Measurements from ENCODE around the gene TMEM147.

TMEM147 gene

DNA sequence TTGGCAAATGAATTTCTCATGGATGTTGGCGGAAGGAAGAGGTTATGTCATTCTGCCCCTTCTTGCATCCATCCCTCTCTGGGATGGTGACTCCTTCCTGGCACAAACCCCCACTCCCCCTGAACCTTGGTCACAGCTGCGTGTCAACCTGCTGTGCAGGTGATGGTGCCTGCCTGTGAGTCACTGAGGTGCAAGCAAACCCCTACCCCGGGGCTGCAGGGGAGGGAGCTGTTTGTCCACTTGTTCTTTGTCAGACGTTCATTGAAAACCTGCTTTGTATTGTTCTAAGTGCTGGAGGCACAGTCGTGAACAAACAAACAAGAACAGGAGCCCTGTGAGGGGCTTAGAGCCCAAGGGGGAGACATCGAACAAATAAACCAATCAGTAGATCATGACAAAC lies 14.1 kb upstream of the TMEM147 start:
- Histone ChIP-seq H3K4me2 (ENCODE audit: low read length) (no peak overlapping the region), H2AFZ (ENCODE audit: low read length) (no peak overlapping the region), H3K36me3 (ENCODE audit: insufficient read depth, low read length) (no peaks in the 10 kb centered on the region), H4K20me1 (ENCODE audit: insufficient read depth, low read length) (no peaks in the 10 kb centered on the region), H3F3A (ENCODE audit: insufficient read depth, low read length) (no peaks in the 10 kb centered on the region), H3K4me1 (ENCODE audit: insufficient read depth, low read length, severe bottlenecking) (no peaks in the 10 kb centered on the region), H3K27ac (ENCODE audit: low read depth, low read length, poor library complexity, severe bottlenecking) (no peak overlapping the region), H3K27me3 (ENCODE audit: insufficient read depth, low read length) (0 out of 2 replicates have a peak, but pooled peaks cover 4% of the 10 kb centered on the region), H3K9me3 (ENCODE audit: low read length) (no peaks in the 10 kb centered on the region), H3K79me2 (ENCODE audit: insufficient read depth, low read length) (no peaks in the 10 kb centered on the region), H3K9ac (ENCODE audit: low read length) (no peak overlapping the region), H3K9me2 (ENCODE audit: low read depth, low read length) (no peaks in the 10 kb centered on the region), H3K4me3 (ENCODE audit: low read depth, low read length, poor library complexity, severe bottlenecking) (no peak overlapping the region)
- TF ChIP-seq, protein P1, sequence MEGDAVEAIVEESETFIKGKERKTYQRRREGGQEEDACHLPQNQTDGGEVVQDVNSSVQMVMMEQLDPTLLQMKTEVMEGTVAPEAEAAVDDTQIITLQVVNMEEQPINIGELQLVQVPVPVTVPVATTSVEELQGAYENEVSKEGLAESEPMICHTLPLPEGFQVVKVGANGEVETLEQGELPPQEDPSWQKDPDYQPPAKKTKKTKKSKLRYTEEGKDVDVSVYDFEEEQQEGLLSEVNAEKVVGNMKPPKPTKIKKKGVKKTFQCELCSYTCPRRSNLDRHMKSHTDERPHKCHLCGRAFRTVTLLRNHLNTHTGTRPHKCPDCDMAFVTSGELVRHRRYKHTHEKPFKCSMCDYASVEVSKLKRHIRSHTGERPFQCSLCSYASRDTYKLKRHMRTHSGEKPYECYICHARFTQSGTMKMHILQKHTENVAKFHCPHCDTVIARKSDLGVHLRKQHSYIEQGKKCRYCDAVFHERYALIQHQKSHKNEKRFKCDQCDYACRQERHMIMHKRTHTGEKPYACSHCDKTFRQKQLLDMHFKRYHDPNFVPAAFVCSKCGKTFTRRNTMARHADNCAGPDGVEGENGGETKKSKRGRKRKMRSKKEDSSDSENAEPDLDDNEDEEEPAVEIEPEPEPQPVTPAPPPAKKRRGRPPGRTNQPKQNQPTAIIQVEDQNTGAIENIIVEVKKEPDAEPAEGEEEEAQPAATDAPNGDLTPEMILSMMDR (IDR thresholded peaks at IDR 0.05; ENCODE audit: low read length), result no peak
- no peak for TF ChIP-seq EZH2 (IDR thresholded peaks at IDR 0.05; ENCODE audit: borderline replicate concordance, low read length)

DNA sequence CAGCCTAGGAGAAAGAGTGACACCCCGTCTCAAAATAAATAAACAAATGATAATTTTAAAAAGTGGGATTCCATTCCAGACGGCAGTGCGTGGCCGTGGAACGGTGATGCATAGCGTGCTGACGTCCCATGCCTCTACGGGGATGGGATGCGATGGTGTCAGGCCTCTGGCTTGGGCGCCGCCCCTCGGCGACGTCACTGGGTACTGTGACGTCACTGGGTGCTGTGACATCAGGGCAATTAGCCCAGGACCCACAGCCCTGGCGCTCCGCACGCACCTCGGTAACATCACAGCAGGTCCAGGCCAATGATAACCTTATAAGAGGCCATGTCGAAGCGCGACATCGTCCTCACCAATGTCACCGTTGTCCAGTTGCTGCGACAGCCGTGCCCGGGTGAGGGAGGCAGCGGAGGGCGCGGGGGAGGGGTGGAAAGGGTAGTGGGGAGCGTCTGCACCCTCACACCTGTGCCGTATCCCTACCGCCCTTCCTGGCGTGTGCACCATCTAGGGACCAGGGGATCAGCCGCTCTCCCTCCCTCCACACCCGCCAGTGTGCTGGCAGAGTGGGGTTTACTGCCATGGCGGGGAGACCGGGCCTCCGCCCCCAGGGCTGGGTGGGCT lies 12.1 kb upstream of the TMEM147 start, which contains the start of gene GAPDHS:
Gene GAPDHS (plus strand): TSS at position 256 of the 621 bp plus-strand sequence. CDS start 72 bp downstream, at position 328.
- no peaks in the 10 kb centered on the region for H3K79me2 ChIP-seq (ENCODE audit: insufficient read depth, low read length)
- no peaks in the 10 kb centered on the region for H3K9me2 ChIP-seq (ENCODE audit: low read depth, low read length)
- no peak within 1 kb of the TSS for H3K4me2 ChIP-seq (ENCODE audit: low read length)
- no peak within 1 kb of the TSS for H3K9ac ChIP-seq (ENCODE audit: low read length)
- H3K4me1 ChIP-seq (ENCODE audit: insufficient read depth, low read length, severe bottlenecking), result no peaks in the 10 kb centered on the region
- TF ChIP-seq, protein P1 (IDR thresholded peaks at IDR 0.05; ENCODE audit: low read length), result no peak
- TF ChIP-seq EZH2 (IDR thresholded peaks at IDR 0.05; ENCODE audit: borderline replicate concordance, low read length), result no peak
- H3K4me3 ChIP-seq (ENCODE audit: low read depth, low read length, poor library complexity, severe bottlenecking), result no peak within 1 kb of the TSS
- H2AFZ ChIP-seq (ENCODE audit: low read length), result no peak within 1 kb of the TSS
- no peak within 1 kb of the TSS for H3K27ac ChIP-seq (ENCODE audit: low read depth, low read length, poor library complexity, severe bottlenecking)
- no peaks in the 10 kb centered on the region for H3F3A ChIP-seq (ENCODE audit: insufficient read depth, low read length)
- H3K9me3 ChIP-seq (ENCODE audit: low read length), result no peaks in the 10 kb centered on the region
- no peaks in the 10 kb centered on the region for H4K20me1 ChIP-seq (ENCODE audit: insufficient read depth, low read length)
- no peaks in the 10 kb centered on the region for H3K36me3 ChIP-seq (ENCODE audit: insufficient read depth, low read length)
- H3K27me3 ChIP-seq (ENCODE audit: insufficient read depth, low read length), result no peaks in the 10 kb centered on the region

DNA sequence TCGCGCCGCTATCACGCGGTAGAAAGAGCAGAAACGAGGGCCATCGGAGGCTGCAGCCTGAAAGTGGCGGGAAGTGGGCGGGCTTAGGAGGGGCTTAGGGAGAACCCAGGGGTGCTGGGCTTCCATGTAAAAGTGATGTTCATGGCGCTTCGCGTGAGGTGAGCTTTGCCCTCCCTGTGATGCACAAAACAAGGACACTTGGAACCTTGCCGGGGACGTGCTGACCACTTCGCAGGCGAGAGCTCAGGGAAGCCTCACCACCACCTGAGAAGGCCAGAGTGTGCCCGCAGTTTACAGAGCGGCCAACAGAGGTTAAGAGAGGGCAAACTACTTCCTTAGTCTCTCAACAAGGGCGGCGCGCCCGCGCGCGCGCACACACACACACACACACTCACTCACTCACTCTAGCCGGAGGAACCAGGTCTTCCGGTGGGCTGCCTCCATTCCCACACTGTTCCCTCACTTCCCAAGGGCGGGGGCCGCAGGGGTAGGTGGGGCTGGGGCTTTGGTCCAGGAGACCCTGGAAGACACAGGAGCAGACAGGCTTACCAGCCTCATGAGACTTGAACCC lies 11.5 kb upstream of the TMEM147 start:
- H3F3A ChIP-seq (ENCODE audit: insufficient read depth, low read length), result no peaks in the 10 kb centered on the region
- no peaks in the 10 kb centered on the region for H3K79me2 ChIP-seq (ENCODE audit: insufficient read depth, low read length)
- no peaks in the 10 kb centered on the region for H3K4me1 ChIP-seq (ENCODE audit: insufficient read depth, low read length, severe bottlenecking)
- H3K9me2 ChIP-seq (ENCODE audit: low read depth, low read length), result no peaks in the 10 kb centered on the region
- no peak overlapping the region for H3K4me3 ChIP-seq (ENCODE audit: low read depth, low read length, poor library complexity, severe bottlenecking)
- H3K4me2 ChIP-seq (ENCODE audit: low read length), result no peak overlapping the region
- H2AFZ ChIP-seq (ENCODE audit: low read length), result no peak overlapping the region
- no peak overlapping the region for H3K9ac ChIP-seq (ENCODE audit: low read length)
- H3K9me3 ChIP-seq (ENCODE audit: low read length), result no peaks in the 10 kb centered on the region
- no peaks in the 10 kb centered on the region for H3K27me3 ChIP-seq (ENCODE audit: insufficient read depth, low read length)
- H3K36me3 ChIP-seq (ENCODE audit: insufficient read depth, low read length), result no peaks in the 10 kb centered on the region
- no peak overlapping the region for H3K27ac ChIP-seq (ENCODE audit: low read depth, low read length, poor library complexity, severe bottlenecking)
- H4K20me1 ChIP-seq (ENCODE audit: insufficient read depth, low read length), result no peaks in the 10 kb centered on the region
- TF ChIP-seq EZH2 (IDR thresholded peaks at IDR 0.05; ENCODE audit: borderline replicate concordance, low read length), result no peak
- TF ChIP-seq, protein P1 (IDR thresholded peaks at IDR 0.05; ENCODE audit: low read length), result no peak

All from OCI-LY1 (cell line).